Mucosa of gallbladder (tissue), 1 donor: ENCODE measurements around the gene C2orf69. TPM values are rescaled to one million over a fixed set of nuclear protein-coding genes. Genes with fewer than 3 reads are reported as not detected.

Experiments used
- DNase-seq: peaks from one replicate; pipeline ENCODE4 v3.0.0-alpha.2; 2020; ENCODE audit warnings: low spot score
- total RNA-seq: library from RNA; stranded (reverse); gene quantifications from one replicate; pipeline ENCODE4 v1.2.1, GENCODE V29; 2021
- donor health status: DM: no; HTN: no; CAD: no.

The C2orf69 gene
- total RNA-seq, 1 donor from 2014 or later = 11.9 TPM

GRCh38 chr2:199966976-199967375 is 55.9 kb downstream of the C2orf69 start:
- no peak for DNase-seq

- no peak for DNase-seq
These were observed 57.0 kb downstream of the C2orf69 start for GRCh38 chr2:199968126-199968525.

DNA sequence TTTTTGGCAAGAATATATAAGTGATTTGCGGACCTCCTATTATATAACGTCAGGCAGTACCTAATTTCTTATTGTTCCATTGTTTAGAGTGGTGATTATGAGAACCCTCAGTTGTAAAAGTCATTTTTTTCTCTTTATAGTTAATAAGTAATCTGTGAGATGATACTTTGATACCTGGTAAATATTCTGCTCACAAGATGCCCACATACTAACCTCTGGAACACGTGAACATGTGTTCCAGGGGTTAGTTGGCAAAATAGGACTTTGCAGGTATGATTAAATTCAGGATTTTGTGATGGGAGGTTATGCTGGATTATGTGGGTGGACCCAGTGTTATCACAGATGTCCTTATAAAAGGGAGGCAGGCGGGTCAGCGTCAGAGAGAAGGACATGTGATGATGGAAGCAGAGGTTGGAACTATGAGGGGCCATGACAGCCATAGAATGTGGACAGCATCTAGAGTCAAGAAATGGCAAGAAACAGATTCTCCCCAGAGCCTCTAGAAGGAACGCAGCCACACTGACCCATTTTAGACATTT is 61.1 kb downstream of the C2orf69 start:
- DNase-seq = no peak

- no peak for DNase-seq
These were observed 62.6 kb downstream of the C2orf69 start for GRCh38 chr2:199973703-199974102.

- no peak for DNase-seq
These were observed 64.3 kb downstream of the C2orf69 start for GRCh38 chr2:199975273-199975895.

Other genes starting within 250 kb of the C2orf69 start
- 3.1 TPM for gene FTCDNL1, start 60.1 kb upstream of the C2orf69 start, total RNA-seq
- gene TYW5, start 44.2 kb downstream of the C2orf69 start, total RNA-seq = 6.5 TPM
- 21.9 TPM for gene MAIP1, start 44.3 kb downstream of the C2orf69 start, total RNA-seq